NB4 (cell line): ENCODE results near the gene SLC30A4.

Experiments
- MAX ChIP-seq: IDR thresholded peaks from 2 replicates; pipeline ENCODE4 v1.6.1; 2011; ENCODE audit warnings: low read depth, low read length
- MYC ChIP-seq: IDR thresholded peaks from 2 replicates; pipeline ENCODE4 v1.6.1; 2011; ENCODE audit warnings: low read depth, low read length
- POLR2A ChIP-seq: IDR thresholded peaks from 2 replicates; pipeline ENCODE4 v1.6.1; 2011; ENCODE audit warnings: mild to moderate bottlenecking; ENCODE audit not compliant: insufficient read length; ENCODE audit errors: extremely low read depth
- TF ChIP-seq, protein P1 (sequence below): IDR thresholded peaks from one replicate; pipeline ENCODE4 v1.5.1; 2012; ENCODE audit warnings: low read depth, low read length

- no peak for TF ChIP-seq POLR2A
- TF ChIP-seq, protein P1, sequence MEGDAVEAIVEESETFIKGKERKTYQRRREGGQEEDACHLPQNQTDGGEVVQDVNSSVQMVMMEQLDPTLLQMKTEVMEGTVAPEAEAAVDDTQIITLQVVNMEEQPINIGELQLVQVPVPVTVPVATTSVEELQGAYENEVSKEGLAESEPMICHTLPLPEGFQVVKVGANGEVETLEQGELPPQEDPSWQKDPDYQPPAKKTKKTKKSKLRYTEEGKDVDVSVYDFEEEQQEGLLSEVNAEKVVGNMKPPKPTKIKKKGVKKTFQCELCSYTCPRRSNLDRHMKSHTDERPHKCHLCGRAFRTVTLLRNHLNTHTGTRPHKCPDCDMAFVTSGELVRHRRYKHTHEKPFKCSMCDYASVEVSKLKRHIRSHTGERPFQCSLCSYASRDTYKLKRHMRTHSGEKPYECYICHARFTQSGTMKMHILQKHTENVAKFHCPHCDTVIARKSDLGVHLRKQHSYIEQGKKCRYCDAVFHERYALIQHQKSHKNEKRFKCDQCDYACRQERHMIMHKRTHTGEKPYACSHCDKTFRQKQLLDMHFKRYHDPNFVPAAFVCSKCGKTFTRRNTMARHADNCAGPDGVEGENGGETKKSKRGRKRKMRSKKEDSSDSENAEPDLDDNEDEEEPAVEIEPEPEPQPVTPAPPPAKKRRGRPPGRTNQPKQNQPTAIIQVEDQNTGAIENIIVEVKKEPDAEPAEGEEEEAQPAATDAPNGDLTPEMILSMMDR = no peak
- no peak for TF ChIP-seq MYC
- TF ChIP-seq MAX = no peak
Observed at GRCh38 chr15:45449395-45449794, 73.2 kb downstream of the SLC30A4 start.
